HG03045 (cell line): ENCODE data around the gene VAMP7.
"Not testable (repeated sequence)": the region's sequence is repeated elsewhere in the genome, so short reads cannot be mapped to it uniquely, and the experiment has no call there.

Experiments used
- ATAC-seq: cut with Tn5 transposase; IDR thresholded peaks from one replicate; pipeline ENCODE4 v1.9.1; 2021; ENCODE audit warnings: mild to moderate bottlenecking, moderate library complexity; ENCODE audit not compliant: unreplicated experiment

Gene VAMP7

DNA sequence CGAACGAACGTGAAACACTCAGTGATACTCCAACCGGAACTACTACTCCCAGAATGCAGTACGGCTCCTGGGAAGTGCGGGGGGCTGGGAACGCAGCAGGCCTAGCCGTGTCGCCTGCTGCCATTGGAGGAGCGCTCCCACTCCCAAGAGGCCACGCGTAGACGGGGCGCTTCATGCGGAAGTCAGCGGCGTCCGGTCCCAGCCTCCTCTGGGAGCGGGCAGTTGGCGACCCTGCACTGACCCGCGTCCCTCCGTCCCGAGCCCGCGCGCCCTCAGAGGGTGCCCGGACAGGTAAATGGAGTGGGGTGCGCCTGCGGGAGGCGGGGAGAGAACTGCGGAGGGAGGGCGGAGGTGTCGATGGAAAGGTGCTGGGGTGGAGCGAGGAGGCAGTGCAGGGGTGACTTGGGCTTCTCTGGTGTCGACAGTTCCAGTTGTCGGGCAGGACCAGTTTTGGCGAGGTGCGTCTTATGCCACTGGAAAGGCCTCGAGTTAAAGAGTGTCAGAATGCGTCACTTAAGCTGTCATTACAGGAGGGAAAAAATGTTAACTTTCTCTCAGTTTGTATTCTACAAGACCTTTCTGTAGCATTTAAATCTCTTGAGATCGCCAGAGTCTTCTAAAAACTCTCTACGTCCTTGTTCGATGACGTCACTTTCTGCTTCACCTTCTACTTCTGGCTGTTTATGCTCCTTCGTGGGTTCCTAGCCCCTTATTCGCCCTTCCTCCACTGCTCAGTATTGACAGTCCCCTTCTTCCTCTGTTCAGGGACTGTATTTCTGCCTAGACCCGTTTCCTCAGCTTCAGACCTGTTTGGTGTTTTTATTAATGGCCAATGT, at the start of gene VAMP7:
Gene VAMP7 (plus strand): TSS at position 188 of the 836 bp plus-strand sequence. CDS start 8,122 bp downstream, outside the sequence.
- ATAC-seq = peak; percentile 96

- no peak for ATAC-seq
Measured at GRCh38 chrX:155841232-155841631, 39.9 kb upstream of the VAMP7 start.

DNA sequence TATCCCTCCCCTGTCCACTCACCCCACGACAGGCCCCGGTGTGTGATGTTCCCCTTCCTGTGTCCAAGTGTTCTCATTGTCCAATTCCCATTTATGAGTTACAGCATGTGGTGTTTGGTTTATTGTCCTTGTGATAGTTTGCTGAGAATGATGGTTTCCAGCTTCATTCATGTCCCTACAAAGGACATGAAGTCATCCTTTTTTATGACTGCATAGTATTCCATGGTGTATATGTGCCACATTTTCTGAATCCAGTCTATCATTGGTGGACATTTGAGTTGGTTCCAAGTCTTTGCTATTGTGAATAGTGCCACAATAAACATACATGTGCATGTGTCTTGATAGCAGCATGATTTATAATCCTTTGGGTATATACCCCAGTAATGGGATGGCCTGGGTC, 29.4 kb upstream of the VAMP7 start:
- ATAC-seq = not testable (repeated sequence)

DNA sequence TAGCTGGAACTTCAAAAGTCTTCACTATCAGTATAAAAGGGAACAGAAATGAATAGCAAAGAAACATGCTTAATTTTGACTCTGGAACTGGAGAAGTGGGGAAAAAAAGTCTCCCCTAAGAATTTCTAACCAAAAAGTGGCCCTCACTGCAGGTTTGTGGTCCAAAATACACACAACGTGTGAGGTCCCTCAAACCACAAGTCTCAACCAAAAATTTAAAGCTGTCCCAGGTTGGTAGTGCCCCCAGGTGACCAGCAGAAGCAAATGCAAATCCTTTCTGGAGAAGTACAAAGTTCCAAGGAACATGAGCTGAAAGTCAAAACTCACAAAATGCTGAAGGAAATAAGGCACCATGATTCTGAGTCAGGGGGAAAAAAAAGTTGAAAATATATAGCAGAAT, 23.6 kb upstream of the VAMP7 start:
- ATAC-seq = no peak

- no peak for ATAC-seq
Measured at GRCh38 chrX:155864655-155865054, 16.5 kb upstream of the VAMP7 start.

DNA sequence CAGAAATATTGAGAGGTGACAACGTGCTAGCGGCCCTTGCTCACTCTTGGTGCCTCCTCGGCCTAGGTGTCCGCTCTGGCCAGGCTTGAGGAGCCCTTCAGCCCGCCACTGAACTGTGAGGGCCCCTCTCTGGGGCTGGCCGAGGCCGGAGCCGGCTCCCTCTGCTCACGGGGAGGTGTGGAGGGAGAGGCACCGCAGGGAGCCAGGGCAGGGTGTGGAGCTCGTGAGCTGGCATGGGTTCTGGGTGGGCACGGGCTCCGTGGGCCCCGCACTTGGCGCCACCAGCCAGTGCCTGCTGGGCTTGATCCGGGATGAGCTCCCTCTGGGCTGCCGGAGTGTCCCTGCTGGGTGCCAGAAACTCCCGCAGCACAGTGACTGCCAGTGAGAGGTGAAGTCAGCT, 16.0 kb upstream of the VAMP7 start:
- ATAC-seq = no peak

DNA sequence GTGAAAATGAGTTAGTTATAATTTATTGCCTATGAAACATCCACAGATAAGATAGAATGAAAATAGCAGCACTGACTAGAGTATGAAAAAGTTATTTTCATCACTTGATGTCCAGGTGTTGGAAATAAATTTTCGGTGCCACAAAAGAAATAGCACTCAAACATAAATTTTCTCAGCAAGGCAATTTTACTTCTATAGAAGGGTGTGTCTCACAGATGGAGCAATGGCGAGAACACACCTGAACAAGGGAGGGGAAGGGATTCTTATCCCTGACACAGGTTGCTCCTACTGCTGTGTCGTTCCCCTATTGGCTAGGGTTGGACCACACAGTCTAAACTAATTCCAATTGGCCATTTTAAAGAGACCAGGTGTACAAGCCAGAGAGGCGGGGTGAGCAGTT, 13.3 kb upstream of the VAMP7 start:
- ATAC-seq = no peak

GRCh38 chrX:155870958-155871357, 10.2 kb upstream of the VAMP7 start:
- ATAC-seq = no peak

- ATAC-seq = no peak
Measured at GRCh38 chrX:155871934-155872333, 9.2 kb upstream of the VAMP7 start.

DNA sequence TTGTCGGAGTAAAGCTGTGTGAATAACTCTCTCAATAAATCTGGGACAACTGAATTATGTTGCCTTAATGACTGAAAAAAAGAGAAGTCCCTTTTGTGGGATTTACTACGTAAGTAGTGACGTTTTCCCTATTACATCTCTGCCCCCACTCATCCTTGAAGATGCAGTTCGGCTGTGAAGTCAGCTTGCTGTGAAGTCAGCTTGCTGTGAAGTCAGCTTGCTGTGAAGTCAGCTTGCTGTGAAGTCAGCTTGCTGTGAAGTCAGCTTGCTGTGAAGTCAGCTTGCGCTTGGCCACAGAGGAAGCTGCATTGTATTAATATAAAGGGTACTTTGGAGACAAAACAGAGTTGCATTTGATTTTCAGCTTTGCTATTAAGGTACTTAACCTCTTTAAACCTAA, 8.0 kb upstream of the VAMP7 start:
- ATAC-seq = no peak

GRCh38 chrX:155874571-155875244, 6.4 kb upstream of the VAMP7 start:
- no peak for ATAC-seq

- no peak for ATAC-seq
Measured at GRCh38 chrX:155876704-155877103, 4.4 kb upstream of the VAMP7 start.

GRCh38 chrX:155877288-155877687, 3.9 kb upstream of the VAMP7 start:
- no peak for ATAC-seq

DNA sequence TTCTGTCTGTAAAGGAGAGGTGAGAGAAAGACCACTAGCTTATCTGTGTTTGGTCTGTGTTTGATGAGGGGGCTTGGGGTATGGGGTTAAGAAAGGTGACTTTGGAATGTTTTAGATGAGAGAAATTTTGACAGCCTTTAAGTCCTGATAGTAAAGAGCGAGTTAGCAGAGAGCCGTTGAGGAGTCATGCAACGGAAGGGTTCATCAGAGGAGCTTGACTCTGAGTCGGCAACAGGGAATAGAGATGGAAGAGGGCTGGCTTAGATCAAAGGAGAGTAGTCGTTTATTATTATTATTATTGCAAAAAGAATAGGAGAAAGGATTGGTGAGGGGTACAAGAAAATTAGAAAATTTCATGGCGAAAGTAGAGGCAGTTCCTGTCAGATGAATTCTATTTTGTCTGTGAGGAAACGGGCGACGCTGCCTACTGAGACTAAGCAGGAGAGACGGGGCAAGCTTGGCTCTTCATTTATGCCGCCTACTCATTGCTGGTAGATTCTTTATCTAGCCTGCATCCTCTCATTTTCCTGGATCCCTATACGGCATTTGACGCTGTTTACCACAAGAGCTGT, 473 bp upstream of the VAMP7 start:
- ATAC-seq = no peak

- ATAC-seq = no peak
Measured at GRCh38 chrX:155886409-155886808, 5.3 kb downstream of the VAMP7 start.

GRCh38 chrX:155888139-155888538, 7.0 kb downstream of the VAMP7 start:
- no peak for ATAC-seq

- no peak for ATAC-seq
Measured at GRCh38 chrX:155889328-155889727, 8.2 kb downstream of the VAMP7 start.

DNA sequence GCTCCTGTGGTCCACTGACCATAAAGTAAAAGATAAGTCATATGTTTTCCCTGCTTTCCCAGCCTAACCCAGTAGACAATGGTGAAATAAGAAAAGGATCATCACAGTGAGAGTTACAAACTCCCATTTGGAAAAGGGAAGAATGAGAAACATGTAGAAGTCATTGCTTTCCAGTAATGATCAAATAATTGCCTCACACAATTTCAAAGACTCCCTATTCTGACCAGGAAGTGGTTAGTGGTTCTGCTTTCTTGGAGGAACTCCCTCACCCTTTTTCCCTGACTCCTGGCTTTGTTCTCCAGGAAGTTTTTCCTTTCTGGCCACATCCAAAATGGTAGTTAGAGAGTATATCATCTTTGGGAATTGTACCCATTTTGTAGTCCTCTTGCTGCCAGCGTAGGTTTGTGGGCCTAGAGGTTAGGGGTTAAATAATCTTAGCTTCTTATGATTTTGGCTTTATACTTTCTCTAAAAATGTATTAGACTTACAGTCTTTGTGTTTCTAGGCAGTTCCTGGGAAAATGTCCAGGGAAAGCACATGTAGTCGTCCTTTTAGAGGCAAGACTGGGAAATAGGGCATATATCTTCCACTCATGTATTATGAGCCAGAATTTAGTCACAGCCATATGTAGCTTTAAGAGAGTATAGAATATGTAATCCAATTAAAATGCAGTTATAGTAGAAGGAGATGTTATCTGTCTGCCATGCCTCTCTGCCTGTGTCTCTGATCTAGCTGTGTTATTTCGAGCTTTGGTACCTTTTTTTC, 10.5 kb downstream of the VAMP7 start:
- ATAC-seq = no peak

DNA sequence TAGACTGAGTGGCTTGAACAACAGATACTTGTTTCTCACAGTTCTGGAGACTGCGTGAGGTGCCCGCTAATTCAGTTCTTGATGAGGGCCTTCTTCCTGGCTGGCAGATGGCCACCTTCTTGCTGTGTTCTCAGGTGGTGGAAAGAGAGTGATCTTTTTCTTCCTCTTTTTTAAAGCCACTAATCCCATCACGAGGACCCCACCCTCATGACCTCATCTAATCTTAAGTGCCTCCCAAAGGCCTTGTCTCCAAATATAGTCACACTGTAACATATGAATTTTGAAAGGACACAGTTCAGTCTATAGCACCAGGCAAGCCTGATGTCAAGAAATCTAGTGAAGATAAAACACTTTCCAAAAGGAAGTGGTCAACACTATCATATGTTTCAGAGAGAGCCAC, 12.4 kb downstream of the VAMP7 start:
- ATAC-seq = no peak

- ATAC-seq = no peak
Measured at GRCh38 chrX:155896512-155896911, 15.4 kb downstream of the VAMP7 start.

- no peak for ATAC-seq
Measured at GRCh38 chrX:155899366-155899765, 18.2 kb downstream of the VAMP7 start.
